NCI-H2029 (cell line): ENCODE results near the gene PARP9.

Experiments
- DNase-seq: peaks from one replicate; lab custom pipeline; 2025; lab: John Stamatoyannopoulos, UW

PARP9 gene

DNA sequence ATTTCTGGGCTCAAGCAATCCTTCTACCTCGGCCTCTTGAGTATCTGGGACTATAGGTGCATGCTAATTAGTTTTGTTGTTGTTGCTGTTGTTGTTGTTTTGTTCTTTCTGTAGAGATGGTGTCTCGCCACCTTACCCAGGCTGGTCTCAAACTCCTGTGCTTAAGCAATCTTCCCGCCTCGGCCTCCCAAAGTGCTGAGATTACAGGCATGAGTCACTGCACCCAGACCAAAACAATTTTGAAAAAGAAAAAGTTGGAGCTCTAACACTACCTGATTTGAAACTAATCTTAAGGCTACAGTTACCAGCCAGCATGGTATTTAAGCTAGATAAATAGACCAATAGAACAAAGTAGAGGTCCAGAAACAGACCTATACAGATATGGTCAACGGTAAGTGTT is 79.1 kb downstream of the PARP9 start:
- DNase-seq, result no peak

DNA sequence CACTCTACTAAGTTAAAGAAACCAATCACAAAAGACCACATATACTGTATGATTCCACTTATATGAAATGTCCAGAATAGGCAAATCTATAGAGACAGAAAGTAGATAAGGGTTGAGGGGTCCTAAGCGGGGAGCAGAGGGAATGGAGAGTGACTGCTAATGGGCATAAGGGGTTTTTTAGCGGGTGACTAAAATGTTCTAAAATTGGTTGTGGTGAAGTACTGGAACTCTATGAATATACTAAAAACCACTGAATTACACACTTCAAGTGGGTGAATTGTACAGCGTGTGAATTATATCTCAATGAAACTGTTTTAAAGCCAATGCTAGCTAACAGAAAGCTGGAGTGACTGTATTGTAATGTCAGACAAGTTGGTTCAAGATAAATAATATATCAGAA is 82.7 kb downstream of the PARP9 start:
- DNase-seq, result no peak
